GM10266 (cell line): ENCODE data around the gene FUT7.
"Not testable (repeated sequence)": the region's sequence is repeated elsewhere in the genome, so short reads cannot be mapped to it uniquely, and the experiment has no call there.

Source experiments
- DNase-seq: peaks from one replicate; pipeline ENCODE4 v3.0.0; 2012; ENCODE audit errors: extremely low spot score
- CTCF ChIP-seq: IDR thresholded peaks from 2 replicates; pipeline ENCODE4 v1.5.1; 2012; ENCODE audit warnings: mild to moderate bottlenecking, low read depth; ENCODE audit not compliant: control insufficient read depth, insufficient read depth; ENCODE audit errors: missing control alignments

The FUT7 gene

GRCh38 chr9:137038916-137039315 lies 7.0 kb upstream of the FUT7 start:
- no peak for TF ChIP-seq CTCF
- DNase-seq: no peak

GRCh38 chr9:137037483-137037882 lies 5.6 kb upstream of the FUT7 start:
- no peak for DNase-seq
- no peak for TF ChIP-seq CTCF

GRCh38 chr9:137037035-137037434 lies 5.1 kb upstream of the FUT7 start:
- no peak for DNase-seq
- no peak for TF ChIP-seq CTCF

GRCh38 chr9:137035937-137036336 lies 4.0 kb upstream of the FUT7 start:
- no peak for TF ChIP-seq CTCF
- DNase-seq: no peak

DNA sequence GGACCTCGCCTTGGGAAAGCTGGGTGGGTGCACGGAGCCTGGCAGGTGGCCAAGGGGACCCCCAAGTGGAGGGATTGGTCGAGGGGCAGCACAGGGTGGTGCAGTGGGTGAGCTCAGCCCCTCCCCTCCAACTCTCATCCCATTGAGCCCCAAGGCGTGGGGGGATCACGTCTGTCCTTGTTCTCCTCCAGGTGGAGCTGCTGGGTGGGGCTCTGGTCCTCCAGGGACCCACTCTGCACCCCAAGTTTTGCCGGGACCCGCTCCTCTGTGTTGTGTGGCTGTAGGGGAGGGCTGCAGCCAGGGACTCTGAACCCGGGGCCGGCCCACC lies 3.6 kb upstream of the FUT7 start:
- DNase-seq: no peak
- TF ChIP-seq CTCF: no peak

- peak; percentile 97 for TF ChIP-seq CTCF
- DNase-seq: peak; percentile 95
Observed at GRCh38 chr9:137034709-137035506, 3.0 kb upstream of the FUT7 start.

DNA sequence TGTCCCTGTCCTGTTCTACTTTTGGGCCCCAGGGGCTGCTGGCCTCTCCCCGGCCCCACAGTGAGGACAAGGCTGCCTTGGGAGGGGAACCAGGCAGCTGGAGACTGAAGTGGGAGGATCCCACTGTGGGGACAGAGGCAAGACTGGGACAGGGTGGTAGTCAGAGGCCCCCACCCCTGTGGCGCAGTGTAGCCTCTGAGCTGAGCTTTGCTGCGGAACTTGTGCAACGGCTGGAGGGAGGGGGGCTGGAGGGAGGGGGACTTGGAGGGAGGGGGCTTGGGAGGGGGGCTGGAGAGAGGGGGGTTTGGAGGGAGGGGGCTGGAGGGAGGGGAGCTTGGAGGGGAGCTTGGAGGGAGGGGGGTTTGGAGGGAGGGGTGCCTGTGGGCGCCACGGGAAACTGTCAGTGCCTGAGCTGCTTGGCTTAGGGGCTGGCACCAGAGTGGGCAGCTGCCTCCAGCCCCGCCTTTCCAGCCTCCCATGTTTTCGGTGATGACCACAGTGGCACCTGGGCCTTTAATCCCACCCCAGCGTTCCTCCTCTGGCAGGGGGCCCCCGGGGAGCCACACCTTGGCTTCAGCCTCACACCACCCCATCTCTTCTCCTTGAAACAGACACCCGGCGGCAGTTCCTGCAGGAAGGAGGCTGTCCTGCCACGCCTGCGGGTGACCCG lies 2.3 kb upstream of the FUT7 start:
- no peak for TF ChIP-seq CTCF
- DNase-seq: no peak

DNA sequence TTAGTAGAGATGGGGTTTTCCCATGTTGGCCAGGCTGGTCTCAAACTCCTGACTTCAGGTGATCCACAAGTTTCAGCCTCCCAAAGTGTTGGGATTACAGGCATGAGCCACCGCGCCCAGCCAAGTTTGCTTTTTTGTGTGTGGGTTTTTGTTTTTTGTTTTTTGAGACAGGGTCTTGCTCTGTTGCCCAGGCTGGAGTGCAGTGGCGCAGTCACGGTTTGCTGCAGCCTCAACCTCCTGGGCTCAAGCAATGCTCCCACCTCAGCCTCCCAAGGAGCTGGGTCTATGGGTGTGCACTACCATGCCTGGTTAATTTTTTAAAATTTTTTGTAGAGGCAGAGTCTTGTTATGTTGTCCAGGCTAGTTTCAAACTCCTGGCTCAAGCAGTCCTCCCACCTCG lies 1.6 kb upstream of the FUT7 start:
- DNase-seq: not testable (repeated sequence)
